ENCODE results near the gene HEMGN.

- no peak for TF ChIP-seq CTCF (IDR thresholded peaks at IDR 0.05; ENCODE audit: insufficient read depth, low read length, poor library complexity, severe bottlenecking)
- no peak for TF ChIP-seq EZH2phosphoT487 (conservative IDR thresholded peaks at IDR 0.05; ENCODE audit: low read length)
These were observed 974 bp downstream of the HEMGN start for GRCh38 chr9:97936998-97937397.

Measured in SU-DHL-6 (cell line).